ENCODE measurements around the gene ESPN.
A peak's percentile ranks its signal among the peaks of the same experiment; 100 is the strongest.

The ESPN gene

DNA sequence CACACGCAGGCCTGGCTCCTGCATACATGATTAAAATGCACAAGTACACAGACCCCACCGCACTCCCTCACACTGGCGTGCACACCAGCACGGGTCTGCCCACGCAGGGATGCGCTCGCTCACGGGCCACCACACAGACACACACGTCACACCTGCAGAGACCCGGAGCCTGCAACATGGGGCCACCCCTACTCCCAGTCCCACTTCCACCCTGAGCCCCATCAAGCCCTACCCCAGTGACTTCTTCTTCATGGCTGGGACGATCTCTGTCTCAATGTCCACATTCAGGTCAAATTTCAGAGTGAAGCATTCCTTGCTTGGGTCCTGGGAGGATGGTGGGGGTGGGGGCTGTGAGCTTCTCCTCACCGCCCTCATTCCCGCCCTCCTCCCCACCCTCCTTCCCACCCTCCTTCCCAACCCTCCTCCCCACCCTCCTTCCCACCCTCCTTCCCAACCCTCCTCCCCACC, 50.3 kb downstream of the ESPN start:
- intact Hi-C loops (cut with DNase I; ENCODE audit: low total_unique reads), result no loop called here
- TF ChIP-seq, protein P1, sequence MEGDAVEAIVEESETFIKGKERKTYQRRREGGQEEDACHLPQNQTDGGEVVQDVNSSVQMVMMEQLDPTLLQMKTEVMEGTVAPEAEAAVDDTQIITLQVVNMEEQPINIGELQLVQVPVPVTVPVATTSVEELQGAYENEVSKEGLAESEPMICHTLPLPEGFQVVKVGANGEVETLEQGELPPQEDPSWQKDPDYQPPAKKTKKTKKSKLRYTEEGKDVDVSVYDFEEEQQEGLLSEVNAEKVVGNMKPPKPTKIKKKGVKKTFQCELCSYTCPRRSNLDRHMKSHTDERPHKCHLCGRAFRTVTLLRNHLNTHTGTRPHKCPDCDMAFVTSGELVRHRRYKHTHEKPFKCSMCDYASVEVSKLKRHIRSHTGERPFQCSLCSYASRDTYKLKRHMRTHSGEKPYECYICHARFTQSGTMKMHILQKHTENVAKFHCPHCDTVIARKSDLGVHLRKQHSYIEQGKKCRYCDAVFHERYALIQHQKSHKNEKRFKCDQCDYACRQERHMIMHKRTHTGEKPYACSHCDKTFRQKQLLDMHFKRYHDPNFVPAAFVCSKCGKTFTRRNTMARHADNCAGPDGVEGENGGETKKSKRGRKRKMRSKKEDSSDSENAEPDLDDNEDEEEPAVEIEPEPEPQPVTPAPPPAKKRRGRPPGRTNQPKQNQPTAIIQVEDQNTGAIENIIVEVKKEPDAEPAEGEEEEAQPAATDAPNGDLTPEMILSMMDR (IDR thresholded peaks at IDR 0.05), result no peak
- Histone ChIP-seq H3K27me3 (peaks cover 0 to 5% of the 10 kb centered on the region in 2 donors), H3K4me3 (no peak overlapping the region), H3K9me3 (no peaks in the 10 kb centered on the region), H3K4me1 (no peaks in the 10 kb centered on the region), H3K27ac (no peak overlapping the region), H3K36me3 (peaks cover 0 to 46% (median 34%) of the 10 kb centered on the region in 3 donors)
- no peak for DNase-seq

DNA sequence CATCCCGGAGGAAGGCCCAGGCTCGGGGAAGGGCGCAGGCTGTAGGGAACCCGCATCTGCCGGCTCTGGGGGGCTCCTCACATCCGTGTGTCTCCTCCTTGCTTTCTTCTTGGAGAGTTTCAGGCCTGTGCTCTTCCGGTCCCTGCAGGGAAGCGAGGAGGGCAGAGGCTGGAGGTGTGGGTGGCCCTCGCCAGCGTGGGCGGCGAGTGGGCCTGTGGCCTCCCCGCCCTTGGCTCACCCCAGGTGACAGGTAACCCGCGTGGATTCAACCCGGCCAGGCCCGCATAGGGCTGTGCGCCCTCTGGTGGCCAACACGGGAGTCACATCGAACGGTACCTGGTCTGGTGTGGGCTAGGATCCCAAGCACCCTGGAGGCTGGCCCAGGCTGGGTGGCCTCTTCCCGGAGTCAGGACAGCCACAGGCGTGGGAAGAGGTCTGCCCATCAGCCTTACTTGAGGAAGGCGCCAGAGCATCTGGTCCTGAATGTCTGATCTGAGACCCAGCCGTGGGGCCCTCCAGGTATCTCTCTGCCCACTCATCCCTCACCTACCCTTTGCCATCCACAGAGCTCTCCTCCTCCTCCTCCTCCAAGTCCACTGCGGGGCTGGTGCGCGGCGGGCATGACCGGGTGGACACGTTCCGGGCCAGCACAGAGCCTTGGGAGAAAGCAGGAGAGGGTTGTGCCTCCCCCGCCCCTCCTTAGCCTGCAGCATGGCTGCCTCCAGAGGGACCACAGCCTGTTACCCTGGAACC, 51.0 kb downstream of the ESPN start:
- intact Hi-C loops (cut with DNase I; ENCODE audit: low total_unique reads), result no loop called here
- Histone ChIP-seq H3K27me3 (peaks cover 0 to 5% of the 10 kb centered on the region in 2 donors), H3K36me3 (peaks cover 0 to 39% (median 30%) of the 10 kb centered on the region in 3 donors), H3K27ac (no peak overlapping the region), H3K4me3 (no peak overlapping the region), H3K9me3 (no peaks in the 10 kb centered on the region), H3K4me1 (no peaks in the 10 kb centered on the region)
- TF ChIP-seq, protein P1 (IDR thresholded peaks at IDR 0.05), result peak; percentile 77 to 91
- DNase-seq, result no peak

DNA sequence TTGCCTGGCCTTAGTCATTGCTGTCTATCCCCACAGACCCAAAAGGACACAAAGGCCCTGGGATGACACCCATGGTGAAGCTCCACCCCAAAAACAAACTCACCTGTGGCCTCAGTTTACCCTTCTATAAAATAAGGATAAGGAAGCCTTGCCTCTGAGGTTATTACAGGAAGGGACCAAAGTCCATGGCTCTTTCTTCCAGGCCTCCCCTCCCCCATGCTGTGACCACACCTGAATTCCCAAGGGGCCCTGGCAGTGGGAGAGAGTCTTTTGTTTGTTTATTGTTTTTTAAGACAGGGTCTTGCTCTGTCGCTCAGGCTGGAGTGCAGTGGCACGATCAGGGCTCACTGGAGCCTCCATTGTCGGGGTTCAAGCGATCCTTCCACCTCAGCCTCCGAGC, 51.9 kb downstream of the ESPN start:
- intact Hi-C loops (cut with DNase I; ENCODE audit: low total_unique reads), result no loop called here

DNA sequence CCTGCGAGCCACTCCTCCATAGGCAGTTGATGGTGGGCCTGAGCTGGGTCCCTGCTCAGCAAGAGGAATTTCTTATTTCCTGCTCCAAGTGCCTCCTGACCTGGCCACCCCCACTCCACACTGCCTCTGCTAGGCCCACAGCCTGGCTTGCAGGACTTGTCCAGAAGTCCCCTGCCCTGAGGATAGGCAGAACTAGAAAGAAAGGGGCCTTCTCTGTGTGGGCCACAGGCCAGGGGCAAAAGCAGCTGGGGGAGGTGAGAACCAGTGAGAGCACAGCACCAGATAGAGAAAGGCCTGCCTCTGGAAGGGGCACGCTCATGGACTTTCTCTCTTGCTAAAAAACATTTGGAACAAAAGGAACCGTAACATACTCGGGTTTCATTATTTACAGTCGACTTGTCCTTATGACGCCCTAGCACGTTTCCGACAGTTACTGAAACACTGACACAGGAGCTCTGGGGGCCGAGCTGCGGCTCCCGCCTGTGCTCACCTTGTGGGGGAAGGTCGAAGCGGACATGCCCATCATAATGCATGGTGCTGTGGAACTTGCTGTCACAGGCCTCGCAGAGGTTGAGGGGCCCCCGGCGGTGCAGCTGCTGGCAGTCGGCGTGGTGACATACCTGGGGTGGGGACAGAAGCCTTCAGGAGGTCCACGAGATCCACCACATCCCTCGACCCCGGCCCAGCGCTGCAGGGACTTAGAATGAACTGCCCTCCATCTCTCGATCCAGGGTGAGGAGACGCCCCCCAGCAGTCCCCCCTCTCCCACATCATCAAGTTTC, 52.7 kb downstream of the ESPN start:
- Histone ChIP-seq H3K36me3 (peaks cover 0 to 25% (median 23%) of the 10 kb centered on the region in 3 donors), H3K4me1 (no peaks in the 10 kb centered on the region), H3K4me3 (no peak overlapping the region), H3K27ac (no peak overlapping the region), H3K9me3 (no peaks in the 10 kb centered on the region), H3K27me3 (peaks cover 0 to 5% of the 10 kb centered on the region in 2 donors)
- TF ChIP-seq, protein P1 (IDR thresholded peaks at IDR 0.05), result no peak
- DNase-seq, result no peak
- intact Hi-C loops (cut with DNase I; ENCODE audit: low total_unique reads), result no loop called here

More for the DNA sequence above, 51.9 kb downstream of the ESPN start:
- TF ChIP-seq, protein P1 (IDR thresholded peaks at IDR 0.05), result no peak
- Histone ChIP-seq H3K36me3 (peaks cover 0 to 29% (median 25%) of the 10 kb centered on the region in 3 donors), H3K4me3 (no peak overlapping the region), H3K9me3 (no peaks in the 10 kb centered on the region), H3K4me1 (no peaks in the 10 kb centered on the region), H3K27me3 (peaks cover 0 to 5% of the 10 kb centered on the region in 2 donors), H3K27ac (no peak overlapping the region)
- DNase-seq, result no peak

DNA sequence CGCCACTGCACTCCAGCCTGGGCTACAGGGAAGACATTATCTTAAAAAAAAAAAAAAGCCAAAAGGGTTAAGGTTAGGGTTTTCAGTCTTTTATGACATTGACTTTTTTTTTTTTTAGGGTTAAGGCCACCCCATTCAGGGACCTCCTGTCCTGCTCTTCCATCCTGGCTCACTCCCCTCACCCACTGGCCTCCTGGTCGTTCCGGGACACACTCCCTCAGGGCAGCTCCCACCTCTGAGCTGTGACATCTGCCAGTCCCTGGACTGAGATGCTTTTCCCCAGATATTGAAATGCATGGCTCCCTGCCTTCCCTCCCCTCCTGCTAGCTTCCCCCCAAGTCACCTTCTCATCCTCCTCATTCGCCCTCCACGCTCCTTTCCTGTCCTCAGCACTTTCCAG, 57.2 kb downstream of the ESPN start:
- no peak overlapping the region for H3K4me3 ChIP-seq
- intact Hi-C loops (cut with DNase I; ENCODE audit: low total_unique reads), result loop anchor here (10.0 kb wide), 1 partner anchor 73 kb away; the partner anchor contains the start of genes NOL9 and TAS1R1
- H3K36me3 ChIP-seq, result no peaks in the 10 kb centered on the region
- no peak overlapping the region for H3K27ac ChIP-seq
- TF ChIP-seq, protein P1 (IDR thresholded peaks at IDR 0.05), result no peak
- peaks cover 5 to 21% (median 14%) of the 10 kb centered on the region in 4 donors for H3K4me1 ChIP-seq
- H3K27me3 ChIP-seq, result peaks cover 0 to 29% of the 10 kb centered on the region in 2 donors
- no peak for DNase-seq
- H3K9me3 ChIP-seq, result no peaks in the 10 kb centered on the region
